Stimulated activated CD8-positive, alpha-beta memory T cell treated with anti-CD3 and anti-CD28 coated beads, Interleukin-4, amount 100 ng/mL, for 24 hours (primary cell): Measurements from ENCODE around the gene SSU72.
"Not testable (repeated sequence)": the region's sequence is repeated elsewhere in the genome, so short reads cannot be mapped to it uniquely, and the experiment has no call there.

Experiments
- DNase-seq: peaks from one replicate; pipeline ENCODE4 v3.0.0-alpha.2; 2020; ENCODE audit warnings: low read depth

SSU72 gene

DNA sequence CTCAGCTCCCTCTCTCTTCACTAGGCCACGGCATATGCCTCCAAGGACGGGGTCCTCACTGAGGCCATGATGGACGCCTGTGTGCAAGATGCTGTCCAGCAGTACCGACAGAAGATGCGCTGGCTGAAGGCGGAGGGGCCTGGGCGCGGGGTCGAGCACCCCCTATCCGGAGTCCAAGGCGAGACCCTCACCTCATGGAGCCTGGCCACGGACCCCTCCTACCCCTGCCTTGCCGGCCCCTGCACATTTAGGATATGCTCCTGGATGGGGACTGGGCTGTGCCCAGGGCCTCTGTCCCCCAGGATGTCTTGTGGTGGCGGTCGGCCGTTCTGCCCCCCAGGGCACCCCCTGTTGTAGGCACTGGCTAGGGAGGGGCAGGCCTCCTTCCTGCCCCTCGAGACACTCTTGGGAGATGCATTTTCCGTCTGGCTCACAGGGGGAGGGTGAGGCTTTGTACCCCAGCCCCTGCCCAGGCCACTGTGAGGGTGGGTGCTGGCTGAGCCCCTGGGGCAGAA, 79.1 kb downstream of the SSU72 start:
- DNase-seq = not testable (repeated sequence)

DNA sequence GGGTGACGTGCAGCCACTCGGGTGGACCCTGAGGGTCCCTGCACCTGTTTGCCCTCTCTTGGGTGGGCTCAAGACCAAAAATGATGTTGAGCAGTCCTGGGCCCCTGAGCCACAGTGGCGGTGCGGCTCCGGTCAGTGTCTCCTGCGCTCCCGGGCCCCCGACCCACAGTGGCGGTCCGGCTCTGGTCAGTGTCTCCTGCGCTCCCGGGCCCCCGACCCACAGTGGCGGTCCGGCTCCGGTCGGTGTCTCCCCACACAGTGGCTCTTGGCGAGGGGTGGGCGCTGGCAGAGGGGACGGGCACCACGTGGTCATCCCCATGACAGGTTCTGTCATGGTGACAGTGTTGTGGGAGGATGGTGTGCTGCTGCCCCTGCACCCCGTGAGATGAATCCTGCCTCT, 80.4 kb downstream of the SSU72 start:
- not testable (repeated sequence) for DNase-seq
